Lower leg skin (tissue), 3 donors: ENCODE data around the gene ELAVL2.

Experiments used
- CTCF ChIP-seq, 3 donors: fragments of 450-650 bp; IDR thresholded peaks; one replicate each; pipeline ENCODE4 v1.5.1; 2016; ENCODE audit warnings: antibody characterized with exemption in 3 of 3, mild to moderate bottlenecking in 3 of 3, moderate library complexity in 2 of 3
- POLR2A ChIP-seq, 2 donors: fragments of 450-650 bp; IDR thresholded peaks; one replicate each; pipeline ENCODE4 v1.6.1; 2016 to 2017; ENCODE audit warnings: antibody characterized with exemption in 2 of 2, mild to moderate bottlenecking in 1 of 2, moderate library complexity in 1 of 2

DNA sequence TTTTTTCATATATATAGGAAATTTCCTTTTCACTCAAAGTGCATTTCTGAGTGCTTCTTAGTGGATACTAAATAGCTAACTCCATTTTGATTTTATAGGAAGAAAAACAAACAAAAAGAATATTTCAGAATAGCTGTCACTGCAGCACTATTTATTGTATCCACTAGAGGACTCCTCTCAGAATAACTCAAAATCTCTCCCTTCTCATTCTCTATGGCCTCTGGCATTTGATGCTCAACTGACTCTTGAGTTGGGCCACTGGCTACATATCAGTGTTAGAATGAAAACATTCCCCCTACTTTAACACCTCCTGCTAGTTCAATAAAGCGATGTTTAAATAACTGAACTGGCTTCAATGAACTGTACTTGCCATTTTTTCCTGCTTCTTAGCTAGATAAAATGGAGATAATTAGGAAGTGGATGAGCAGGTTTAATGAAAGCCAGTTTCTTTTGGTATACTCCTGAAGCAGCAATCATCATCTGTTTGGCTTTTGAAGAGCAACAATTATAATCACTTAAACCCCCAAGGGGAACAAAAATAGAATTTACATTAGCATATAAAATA is 16.6 kb upstream of the ELAVL2 start:
- no peak for TF ChIP-seq POLR2A (IDR thresholded peaks at IDR 0.05)
- TF ChIP-seq CTCF (IDR thresholded peaks at IDR 0.05): no peak
